Measurements from ENCODE around the gene PIPOX.
A peak's percentile ranks its signal among the peaks of the same experiment; 100 is the strongest.

The PIPOX gene

GRCh38 chr17:29042679-29043538 lies at the start of gene PIPOX:
Gene PIPOX (plus strand): TSS chr17:29043141. CDS start chr17:29043226, 85 bp downstream.
- DNase-seq, result peak; percentile 61

DNA sequence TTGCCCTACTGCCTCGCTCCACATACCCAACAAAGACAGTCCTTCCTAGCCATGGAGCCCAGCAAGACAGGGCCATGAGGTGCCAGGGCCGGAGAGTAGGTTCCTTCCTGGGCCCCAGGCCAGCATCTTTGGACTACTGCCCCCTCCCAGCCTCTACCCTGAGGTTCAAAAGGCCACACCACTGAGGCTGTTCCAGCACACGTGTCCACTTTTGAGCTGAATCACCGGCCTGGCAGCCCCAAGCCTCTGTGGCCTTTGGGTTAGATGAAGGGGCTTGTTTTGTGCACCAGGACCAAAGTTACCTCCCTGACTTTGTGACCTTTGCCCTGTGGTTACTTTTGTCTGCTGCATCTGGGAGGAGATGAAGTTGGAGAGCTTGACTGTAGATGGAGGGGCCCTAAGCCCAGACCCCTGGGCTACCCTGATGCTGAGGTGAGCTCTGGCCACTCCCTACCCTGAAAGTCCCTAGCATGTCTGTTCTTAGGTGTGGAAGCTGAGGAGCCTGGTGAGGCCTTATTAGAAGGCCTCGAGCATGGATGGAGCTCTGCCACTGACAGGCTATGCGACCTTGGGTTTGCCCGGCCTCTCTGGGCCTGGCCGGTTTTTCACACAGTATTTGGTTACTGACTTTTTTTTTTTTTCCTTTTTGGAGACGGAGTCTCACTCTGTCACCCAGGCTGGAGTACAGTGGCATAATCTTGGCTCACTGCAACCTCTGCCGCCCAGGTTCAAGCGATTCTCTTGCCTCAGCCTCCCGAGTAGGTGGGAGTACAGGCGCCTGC lies 49.1 kb upstream of the PIPOX start:
- DNase-seq, result no peak

DNA sequence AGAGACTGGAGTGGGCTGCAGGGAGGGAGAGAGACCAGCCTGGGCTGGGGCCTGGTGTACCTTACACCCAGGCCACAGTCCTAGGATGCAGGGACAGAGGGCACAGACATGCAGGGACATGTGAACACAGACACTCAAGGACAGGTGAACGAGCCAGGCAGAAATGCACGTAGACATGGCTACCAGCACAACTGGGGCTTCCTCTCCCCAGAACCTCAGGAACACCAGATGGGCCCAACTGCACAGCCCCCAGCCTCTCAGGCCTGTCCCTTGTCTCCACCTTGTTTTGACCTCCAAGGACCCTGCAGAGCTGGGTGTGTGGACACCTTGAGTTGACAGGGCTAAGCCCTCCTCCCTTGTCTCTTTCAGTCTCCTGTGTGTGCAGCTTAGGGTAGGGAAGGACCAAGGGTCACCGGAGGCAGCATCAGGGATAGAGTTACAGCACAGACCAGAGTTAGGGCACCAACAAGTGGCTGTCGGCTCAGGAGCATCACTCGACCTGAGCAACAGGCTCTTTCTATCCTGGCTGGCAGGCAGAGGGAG lies 46.3 kb upstream of the PIPOX start:
- no peak for DNase-seq

DNA sequence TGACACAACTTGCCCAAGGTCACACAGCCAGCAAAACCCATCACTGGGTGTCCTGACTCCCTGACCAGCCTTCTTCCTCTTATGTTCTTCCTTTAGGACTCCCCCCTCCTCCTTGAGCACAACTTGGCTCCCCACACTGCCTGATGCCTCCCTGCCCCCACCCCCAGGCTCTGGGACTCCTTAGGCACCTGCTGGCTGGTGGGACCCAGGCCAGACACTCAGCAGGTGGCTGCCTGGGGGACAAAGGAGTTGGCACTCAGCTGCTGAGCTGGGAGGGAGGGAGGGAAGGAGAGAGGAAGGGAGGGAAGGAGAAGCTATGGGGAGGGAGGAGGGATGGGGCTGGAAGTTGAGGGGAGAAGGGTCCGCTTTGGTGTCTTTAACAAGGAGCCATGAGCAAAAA lies 45.1 kb upstream of the PIPOX start:
- DNase-seq, result no peak

DNA sequence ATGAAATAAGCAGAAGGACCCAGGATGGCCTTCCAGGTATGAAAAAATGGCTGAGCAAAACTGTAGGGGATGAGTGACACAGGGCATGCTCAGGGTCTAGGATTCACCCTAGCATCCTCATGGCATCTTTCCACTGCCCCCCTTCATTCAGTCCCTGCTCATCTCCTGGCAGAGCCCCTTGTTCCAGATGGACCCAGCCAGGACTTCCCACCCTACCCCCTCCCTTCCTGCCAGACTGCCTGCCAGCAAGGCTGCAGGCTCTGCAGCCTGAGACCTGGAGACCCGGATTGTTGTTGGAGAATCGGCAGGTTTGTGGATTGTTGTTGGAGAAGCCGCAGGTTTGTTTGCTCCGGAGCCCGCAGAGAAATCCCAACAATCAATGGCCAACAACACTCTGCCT lies 43.7 kb upstream of the PIPOX start:
- no peak for DNase-seq

- DNase-seq, result no peak
Observed at GRCh38 chr17:29000973-29001372, 42.0 kb upstream of the PIPOX start.

DNA sequence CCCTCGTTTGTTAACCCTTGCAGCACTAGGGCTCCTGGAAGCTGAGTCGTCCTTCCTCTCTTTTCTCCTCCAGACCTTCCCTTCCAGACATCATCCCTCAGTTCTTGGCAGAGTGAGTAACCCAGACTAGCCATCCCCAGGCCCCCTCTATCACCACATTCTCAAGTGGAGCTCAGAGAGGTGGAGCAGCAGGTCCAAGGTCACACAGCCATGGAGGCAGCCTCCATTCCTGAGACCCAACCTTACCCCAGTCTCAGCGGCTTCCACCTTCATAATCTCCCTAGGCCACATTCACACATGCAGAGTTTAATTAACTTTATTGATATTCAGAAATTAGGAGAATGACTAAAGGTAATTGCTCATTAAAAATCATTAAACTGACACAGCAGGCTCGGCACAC lies 40.1 kb upstream of the PIPOX start:
- DNase-seq, result no peak

DNA sequence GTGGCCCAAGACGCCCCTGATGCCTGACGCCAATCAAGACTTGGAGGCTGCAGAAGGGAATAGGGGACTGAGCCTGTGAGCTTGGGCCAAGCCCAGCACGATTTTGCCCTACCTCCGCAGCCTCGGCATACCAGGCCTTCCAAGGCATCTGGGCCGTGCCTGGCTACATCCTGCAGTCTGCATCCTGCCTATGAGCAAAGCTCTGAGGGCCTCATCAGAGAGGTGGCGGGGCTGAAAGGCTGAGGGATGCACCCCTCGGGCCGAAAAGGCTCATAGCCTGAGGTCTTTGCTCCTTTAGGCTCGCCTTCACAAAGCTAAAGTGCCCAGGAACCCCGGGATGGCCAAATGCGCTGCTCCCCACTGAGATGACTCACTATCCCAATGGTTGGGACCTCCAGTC lies 39.7 kb upstream of the PIPOX start:
- no peak for DNase-seq

DNA sequence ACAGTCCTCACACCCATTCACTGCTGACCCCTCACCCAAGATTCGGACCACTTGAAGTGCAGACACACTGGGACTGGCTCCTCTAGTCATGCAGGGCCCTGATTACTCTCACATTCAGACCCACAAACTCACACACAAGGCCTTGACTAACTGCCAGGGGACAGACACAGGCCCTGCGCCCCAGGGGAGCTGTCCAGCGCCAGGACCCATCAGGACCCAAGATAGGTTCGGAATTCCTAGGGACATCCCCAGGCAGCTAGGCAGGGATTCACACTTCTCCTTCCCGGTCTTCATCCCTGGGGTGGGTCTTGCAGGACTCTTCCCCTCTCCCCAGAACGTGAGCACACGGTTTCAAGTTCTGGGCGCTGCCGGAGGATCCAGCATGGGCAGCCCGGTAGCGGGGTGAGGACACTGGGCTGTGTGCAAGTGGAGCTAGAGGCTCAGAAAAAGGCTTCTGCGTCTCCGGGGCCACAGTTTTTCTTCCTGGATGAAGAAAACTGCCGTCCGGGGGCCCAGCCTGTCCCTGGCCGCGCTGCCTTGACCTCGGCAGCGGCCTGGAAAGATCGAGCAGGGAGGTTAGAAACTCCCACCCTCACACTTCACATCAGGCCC lies 38.8 kb upstream of the PIPOX start:
- no peak for DNase-seq

DNA sequence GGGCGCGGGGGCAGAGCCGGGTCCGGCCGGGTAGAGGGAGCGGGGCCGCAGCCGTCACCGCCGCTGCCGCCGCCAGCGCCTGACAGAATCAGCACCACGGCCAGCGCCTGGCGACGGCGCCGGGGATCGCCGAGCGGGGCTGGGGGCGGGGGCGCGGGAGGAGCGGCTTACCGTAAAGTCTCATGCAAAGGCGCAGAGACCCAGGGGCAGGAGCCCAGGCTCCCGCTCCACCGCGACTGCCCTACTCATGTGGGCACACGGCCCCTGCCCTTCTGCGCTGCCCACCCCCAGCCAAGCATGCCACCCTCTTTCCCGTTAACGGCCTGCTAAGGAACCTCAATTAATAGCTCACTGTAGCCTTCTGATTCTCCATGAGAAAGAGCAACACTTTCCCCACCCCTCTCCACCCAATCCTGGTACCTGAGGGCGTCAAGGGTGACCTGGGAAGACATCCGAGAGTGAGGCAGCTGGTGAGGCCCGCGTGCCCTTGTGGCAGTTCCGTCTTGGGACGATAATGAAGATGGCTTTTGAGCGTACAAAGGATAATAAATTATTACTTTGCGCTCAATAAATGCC lies 36.9 kb upstream of the PIPOX start, which contains the start of gene SEZ6:
Gene SEZ6, minus strand, starts transcription at position 98 of the 576 bp plus-strand sequence. CDS start 164 bp downstream, outside the sequence.
- no peak for DNase-seq

- no peak for DNase-seq
Observed at GRCh38 chr17:29007456-29007855, 35.5 kb upstream of the PIPOX start.

GRCh38 chr17:29007860-29008455 lies 35.0 kb upstream of the PIPOX start:
- DNase-seq, result no peak

GRCh38 chr17:29008591-29008990 lies 34.4 kb upstream of the PIPOX start:
- no peak for DNase-seq

DNA sequence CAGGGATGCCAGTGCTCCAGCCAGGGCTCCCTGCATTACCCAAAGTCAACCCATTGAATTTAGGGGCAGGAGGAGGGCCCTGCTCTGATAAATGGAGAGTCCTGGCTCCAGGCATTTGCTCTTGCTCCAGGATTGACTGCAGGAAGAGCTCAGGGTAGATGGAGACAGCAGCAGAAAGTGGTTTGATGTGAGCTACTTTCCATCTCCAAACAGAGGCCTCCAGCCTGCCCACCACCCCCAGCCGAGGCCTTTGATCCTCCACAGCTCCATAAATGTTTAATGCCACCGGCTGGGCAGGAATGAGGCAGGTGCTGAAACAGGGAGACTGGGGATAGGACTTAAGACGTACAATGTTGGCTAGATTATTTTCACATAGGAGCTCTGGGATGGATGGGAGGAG lies 32.8 kb upstream of the PIPOX start:
- no peak for DNase-seq

- no peak for DNase-seq
Observed at GRCh38 chr17:29010586-29010985, 32.4 kb upstream of the PIPOX start.

DNA sequence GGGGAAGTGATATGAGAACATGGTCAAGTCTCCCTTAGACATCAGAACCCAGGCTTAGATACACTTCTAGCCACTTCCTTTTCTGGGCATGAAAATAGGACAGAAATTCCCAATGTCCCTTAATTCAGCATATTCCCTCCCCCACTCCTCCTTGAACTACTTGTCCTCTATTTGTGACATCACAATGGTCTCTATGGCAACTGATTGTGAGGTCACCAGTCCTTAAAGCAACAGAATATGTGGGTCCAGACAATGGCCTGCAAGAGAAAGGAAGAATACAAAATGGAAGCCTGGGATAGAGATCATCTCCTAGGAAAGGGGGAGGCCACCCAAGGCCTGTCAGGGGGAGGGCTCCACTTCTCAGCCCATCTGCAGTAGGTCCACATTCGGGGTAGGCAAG lies 30.4 kb upstream of the PIPOX start:
- DNase-seq, result no peak

GRCh38 chr17:29014716-29015115 lies 28.2 kb upstream of the PIPOX start:
- no peak for DNase-seq

- no peak for DNase-seq
Observed at GRCh38 chr17:29016345-29017210, 26.4 kb upstream of the PIPOX start.

GRCh38 chr17:29018788-29019474 lies 24.0 kb upstream of the PIPOX start:
- no peak for DNase-seq

DNA sequence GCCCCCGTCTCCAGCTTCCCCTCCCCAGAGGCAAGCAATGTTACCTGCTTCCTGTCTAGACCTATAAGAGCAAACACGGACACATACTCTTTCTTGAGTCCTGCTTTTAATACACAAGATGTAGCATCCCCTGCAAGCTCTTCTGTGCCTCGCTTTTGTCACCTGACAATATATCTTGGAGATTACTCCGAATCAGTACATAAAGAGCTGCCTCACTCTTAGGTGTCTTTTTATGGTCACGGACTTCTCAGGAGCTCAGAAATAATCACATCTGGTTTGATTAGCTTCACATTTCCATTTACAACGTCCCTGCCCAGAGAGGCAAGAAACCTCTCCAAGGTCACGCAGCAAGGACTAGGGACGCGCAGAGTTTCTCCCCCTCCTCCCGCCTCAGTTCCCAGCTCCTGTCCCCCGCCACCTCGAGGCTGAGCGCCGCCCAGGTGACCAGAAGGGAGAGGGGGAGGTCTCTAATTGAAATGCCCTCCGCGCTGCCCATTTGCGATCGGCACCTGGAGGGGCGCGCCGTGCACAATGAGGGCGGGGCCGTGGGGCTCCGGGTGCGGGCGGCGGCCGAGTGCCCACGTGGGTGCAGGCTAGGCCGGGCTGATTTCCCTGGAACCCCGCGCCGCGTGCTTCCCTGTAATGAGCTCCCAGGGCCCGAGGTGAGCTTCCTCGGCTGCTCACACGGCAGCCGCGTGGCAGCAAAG lies 23.3 kb upstream of the PIPOX start:
- no peak for DNase-seq
